ELF-1 (cell line): ENCODE measurements around the gene STUB1.

Experiments
- DNase-seq: peaks from one replicate; pipeline ENCODE4 v3.0.0-alpha.2; 2016; ENCODE audit warnings: low read depth, low spot score

The STUB1 gene

DNA sequence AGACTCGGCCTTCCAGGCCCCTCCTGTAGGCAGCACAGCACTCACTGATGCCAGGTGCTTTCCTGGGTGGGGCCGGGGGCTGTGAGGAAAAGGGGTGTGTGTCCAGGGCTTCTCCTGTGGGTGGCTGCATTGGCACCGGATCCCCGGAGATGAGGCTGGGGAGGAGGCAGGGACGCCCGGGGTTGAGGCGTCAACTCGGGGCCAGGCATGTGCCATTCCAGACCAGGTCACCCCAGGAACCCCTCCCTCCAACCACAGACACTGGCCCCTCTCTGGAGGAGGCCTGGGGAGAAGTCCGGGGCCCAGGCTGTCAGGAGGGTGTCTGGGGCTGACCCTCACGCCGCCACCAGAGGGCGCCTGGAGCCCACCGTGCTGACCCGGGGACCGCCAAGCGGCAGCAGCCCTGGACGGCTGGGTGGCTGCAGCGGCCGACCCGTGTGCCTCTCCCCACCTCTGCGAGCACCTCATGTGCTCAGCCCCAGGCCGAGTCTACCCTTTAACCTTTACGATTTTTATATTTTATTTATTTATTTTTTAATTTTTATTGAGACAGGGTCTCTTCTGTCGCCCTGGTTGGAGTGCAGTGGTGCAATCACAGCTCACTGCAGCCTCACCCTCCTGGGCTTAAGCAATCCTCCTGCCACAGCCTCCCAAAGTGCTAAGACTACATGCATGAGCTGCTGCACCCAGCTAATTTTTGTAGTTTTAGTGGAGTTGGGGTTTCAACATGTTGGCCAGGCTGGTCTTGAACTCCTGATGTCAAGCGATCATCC is 31.5 kb downstream of the STUB1 start:
- DNase-seq = peak; percentile 91

DNA sequence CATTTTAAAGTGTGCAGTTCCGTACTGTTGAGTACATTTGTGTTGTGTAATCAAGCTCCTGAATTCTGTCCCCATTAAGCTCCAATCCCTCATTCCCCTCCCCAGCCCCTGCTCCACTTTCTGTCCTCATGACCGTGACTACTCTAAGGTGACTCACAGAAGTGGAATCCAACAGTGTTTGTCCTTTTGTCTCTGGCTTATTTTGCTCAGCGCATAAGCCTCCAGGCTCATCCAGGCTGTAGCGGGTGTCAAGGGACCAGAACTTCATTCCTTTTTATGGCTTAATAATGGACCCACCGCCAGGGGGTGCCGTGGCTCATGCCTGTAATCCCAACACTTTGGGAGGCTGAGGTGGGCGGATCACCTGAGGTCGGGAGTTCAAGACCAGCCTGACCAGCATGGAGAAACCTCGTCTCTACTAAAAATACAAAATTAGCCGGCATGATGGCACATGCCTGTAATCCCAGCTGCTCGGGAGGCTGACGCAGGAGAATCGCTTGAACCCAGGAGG is 32.6 kb downstream of the STUB1 start:
- peak; percentile 98 for DNase-seq

DNA sequence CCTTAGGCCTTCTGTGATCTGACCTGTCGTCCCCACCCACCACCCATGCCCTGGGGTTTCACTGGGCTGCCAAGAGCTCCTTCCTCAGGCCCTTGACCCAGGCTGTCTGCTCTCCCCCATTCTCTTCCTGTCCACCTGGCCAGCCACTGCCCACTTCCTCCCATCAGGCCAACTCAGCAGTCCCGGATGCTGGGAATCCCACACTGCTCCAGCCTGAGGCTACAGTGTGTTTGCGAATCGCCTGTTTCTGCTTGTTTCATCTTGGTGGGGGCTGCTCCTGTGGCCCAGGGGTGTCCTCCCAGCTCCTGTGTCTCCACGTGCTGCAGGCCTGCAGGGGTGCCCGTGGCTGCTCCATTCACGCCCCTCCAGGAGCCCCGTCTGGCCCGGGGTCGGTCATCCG is 33.9 kb downstream of the STUB1 start:
- peak; percentile 47 for DNase-seq

DNA sequence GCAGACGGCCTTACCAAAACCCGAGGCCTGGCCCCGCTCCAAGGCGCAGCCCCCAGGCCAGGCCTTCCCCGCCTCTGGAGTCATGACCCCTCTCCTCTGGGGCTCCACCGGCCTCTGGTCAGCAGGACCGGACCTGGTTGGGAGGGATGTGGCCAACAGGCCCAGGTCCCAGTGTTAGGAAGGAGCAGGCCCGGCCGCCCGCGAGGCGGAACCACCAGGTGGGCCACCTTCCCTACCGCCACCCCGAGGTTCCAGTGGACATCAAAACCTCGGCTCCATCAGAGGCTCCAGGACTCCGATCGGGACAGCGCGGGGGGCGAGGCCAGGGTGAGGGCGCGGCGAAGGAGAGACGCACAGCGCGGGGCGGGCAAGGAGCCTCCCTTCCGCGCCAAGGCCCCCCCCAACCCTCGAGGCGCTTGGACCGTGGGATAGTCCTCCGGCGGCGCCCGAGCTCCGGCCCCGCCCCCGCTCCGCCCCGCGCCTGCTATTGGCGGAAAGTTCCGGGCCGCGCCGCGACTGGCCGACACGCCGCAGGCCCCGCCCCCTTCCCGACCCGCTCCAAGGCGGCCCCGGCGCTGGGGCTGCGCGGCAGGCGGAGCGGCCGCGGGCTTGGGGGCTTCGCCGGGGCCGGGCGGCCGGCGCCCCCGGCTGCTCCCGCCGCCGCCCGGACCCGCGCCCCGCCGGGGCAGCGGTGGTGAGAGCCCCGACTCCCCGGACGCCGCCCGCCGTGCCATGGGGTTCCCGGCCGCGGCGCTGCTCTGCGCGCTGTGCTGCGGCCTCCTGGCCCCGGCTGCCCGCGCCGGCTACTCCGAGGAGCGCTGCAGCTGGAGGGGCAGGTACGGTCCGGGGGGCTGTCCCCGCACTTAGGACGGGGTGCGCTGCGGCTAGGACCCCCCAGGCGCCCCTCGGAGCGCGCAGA is 34.6 kb downstream of the STUB1 start, which contains the start of gene METRN:
Gene METRN, plus strand, starts transcription at position 561 of the 919 bp plus-strand sequence. Its CDS starts 172 bp downstream, at position 733.
- peak; percentile 79 for DNase-seq

DNA sequence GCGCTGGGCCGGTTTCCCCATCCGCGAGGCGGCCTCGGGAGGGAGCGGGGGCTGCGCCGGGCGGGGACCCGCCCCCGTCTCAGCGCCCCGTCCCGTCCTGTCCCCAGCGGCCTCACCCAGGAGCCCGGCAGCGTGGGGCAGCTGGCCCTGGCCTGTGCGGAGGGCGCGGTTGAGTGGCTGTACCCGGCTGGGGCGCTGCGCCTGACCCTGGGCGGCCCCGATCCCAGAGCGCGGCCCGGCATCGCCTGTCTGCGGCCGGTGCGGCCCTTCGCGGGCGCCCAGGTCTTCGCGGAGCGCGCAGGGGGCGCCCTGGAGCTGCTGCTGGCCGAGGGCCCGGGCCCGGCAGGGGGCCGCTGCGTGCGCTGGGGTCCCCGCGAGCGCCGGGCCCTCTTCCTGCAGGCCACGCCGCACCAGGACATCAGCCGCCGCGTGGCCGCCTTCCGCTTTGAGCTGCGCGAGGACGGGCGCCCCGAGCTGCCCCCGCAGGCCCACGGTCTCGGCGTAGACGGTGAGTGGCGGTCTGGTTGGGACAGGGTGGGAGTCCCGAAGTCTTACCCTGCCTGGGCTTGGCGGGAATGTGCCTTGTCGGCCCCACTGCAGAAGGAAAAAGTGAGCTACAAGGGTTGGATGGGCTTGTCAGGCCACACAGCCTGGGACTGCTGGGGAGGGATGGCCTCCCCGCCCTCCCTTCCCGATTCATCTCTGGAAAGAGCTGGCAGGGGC is 35.4 kb downstream of the STUB1 start:
- DNase-seq = no peak

DNA sequence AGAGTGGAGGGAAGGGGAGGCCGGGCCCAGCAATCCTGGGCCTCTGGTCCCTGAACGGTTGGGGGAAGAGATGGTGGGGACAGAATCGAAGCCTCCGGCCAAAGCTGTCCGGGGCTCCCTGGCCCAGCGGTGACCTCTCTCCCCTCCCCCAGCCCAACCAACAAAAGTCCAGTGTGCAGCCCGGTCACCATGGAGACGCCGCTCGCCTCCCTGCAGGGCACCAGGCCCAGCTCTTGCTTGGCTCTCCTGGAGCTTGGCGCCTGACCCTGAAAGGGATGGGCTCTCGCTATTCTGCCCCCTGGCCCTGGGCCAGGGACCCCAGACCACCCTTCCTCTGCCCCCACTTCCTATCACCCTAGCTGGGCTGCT is 36.0 kb downstream of the STUB1 start:
- peak; percentile 94 for DNase-seq

DNA sequence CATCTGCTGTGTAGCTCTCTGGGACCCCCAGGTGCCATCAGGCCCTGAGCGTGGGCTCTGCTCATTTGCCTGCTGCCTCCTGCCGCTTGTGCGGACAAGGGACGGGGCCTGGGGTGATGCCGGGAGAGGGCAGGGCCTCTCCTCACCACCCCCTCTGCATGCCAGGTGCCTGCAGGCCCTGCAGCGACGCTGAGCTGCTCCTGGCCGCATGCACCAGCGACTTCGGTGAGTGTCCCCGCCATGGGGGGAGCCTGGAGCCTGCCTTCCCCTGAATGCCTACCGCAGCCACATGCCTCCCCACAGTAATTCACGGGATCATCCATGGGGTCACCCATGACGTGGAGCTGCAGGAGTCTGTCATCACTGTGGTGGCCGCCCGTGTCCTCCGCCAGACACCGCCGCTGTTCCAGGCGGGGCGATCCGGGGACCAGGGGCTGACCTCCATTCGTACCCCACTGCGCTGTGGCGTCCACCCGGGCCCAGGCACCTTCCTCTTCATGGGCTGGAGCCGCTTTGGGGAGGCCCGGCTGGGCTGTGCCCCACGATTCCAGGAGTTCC is 36.6 kb downstream of the STUB1 start:
- no peak for DNase-seq

DNA sequence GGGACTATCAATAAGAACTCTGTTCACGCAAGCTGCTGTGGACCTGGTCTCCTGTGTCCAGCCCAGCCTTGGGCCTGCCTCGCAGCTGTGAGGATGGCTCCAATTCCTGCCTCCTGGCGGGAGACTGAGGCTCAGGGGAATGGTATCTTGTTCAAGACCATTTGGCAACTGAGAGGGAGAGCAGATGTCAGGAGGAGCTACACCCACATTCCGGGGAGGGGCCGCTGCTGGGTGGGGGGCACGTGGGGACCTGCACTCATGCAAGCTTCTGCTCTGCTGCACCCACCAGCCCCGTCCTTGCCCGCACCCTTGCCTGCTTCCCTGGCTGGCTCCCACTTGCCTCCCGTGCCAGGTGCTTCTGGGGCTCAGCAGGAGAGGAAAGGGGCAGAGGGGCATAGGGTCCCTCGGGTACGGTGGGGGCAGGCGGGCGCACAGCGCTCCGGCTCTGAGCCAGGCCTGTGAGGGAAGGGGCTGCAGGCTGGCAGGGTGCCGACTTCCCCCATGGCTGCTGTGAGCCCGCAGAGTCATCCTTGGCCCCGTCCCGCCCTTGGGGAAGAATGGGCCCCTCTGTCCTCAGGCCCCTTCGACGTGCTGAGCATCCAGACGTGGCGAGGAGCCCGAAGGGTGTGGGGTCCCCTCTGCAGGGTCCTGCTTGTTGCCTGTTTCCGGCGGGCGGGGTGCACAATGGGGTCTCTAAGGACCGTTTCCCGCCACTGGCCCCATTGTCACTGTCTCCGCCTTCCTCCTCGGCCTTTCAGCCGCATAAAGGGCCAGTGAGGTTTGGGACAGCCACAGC is 37.4 kb downstream of the STUB1 start:
- DNase-seq = no peak

DNA sequence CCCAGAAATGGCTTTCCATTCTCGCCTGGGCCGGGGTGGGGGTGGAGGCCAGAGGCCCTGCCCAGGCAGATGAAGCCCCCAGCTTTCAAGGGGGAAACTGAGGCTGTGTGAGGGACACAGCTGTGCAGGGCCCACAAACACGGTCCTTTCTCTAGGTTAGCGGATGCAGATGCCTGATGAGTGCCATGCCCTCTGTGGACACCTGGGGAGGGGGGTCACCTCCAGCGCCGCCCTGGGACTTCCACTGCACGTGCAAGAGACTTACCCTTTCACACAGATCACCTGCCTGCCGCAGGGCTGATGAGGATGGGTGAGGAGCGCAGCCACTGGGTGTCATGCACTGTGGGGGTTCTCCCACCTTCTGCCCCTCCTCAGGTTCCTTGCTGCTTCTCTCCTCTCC is 38.2 kb downstream of the STUB1 start:
- no peak for DNase-seq

DNA sequence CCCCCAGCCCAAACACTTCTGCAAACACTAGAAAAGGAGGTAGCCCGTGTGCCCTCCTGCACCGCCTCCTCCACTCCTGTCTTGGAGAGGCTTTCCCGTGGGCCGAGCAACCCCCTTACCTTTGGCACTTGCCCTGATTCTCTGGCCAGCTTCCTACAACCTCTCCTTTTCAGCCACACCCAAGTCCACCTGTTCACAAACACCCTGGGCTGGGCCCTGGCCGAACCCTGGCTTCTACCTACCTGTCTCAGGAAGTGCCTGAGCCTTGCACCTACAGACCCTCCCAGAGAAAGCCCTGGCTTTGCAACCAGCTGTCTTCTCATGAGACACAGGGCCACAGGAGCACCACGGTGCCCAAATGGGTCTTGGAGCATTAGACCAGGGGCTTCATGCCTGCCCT is 38.7 kb downstream of the STUB1 start:
- DNase-seq = no peak

DNA sequence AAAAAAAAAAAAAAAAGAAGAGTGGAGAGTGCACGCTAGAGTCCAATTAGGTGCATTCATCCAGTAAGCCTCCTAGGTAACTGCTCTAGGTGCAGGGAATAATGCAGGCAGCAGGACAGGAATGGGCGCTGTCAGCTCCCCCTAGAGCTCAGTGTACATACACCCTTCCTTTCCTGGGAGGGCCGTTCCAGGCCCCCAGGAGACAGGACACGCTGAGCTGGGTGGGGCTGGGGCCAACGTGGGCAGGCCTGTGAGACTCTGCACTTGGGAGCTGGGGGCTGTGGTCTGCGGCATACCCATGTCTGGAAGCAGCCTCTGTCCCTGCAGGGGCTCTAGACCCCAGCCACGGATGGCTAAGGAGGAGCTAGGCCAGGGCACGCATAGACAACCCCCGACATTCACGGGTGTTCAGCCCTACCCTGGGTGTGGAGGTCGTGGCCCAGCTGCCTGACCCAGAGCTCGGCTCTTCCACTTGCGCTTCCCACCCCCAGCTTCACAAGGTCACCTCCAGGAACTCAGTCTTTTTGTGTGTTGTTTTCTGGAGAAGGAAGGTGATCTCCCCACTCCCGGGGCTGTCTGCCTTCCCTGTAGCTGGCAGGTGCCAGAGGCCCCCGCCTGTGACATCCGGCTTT is 39.7 kb downstream of the STUB1 start:
- peak; percentile 43 for DNase-seq

DNA sequence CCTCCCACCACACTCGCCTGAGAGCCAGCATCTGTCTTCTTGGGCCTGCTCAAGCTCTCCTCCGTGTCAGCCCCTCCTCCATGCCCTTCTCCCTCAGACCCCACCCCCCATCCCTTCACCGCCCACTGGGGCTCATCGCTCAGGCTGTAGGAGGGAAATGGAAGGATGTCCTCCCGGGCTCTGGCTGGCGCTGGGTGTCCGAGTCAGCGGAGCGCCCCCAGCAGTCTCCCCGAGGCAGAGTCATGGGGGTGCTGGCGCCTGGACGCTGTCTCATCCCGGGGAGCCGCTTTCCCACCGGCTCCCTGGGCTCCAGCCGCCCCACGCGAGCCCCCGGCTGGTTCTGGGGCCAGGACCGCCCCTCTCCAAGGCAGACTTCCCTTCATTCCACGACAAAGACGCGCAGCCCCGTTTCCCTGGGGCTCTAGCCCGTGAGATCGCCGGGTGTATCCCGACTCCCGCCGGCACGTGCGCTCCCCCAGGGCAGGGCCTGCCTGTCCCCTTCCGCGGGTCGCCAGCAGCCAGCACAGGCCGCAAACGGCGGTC is 40.3 kb downstream of the STUB1 start:
- peak; percentile 76 for DNase-seq

DNA sequence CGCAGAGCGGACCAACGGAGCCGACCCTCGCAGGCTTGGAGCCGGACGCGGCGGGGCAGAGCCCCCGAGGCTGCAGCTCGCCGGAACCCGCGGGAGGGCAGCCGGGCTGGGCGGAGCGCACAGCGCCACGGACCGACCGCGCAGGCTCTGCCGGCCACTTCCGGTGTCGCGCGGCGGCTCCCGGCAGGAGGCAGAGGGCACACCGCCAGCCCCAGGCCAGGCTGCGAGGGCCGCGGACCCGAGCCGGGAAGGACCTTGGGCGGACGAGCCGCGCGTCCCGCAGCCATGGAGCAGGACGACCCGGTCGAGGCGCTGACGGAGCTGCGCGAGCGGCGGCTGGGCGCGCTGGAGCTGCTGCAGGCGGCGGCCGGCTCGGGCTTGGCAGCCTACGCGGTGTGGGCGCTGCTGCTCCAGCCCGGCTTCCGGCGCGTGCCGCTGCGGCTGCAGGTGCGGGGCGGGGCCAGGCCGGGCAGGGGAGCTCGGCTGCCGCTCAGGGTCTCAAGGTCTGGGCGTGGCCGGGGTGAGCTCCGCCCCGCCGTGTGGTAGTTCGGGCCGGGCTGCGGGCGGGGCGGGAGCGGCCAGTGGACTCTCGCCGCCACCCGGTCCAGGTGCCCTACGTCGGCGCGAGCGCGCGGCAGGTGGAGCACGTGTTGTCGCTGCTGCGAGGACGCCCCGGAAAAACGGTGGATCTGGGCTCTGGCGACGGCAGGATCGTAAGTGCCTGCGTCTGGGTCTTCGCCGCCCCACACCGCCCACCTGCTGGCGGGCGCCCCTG is 41.0 kb downstream of the STUB1 start, which contains the start of gene ANTKMT:
Gene ANTKMT, plus strand, starts transcription at position 157 of the 775 bp plus-strand sequence. Its CDS starts 129 bp downstream, at position 286.
- DNase-seq = peak; percentile 96

DNA sequence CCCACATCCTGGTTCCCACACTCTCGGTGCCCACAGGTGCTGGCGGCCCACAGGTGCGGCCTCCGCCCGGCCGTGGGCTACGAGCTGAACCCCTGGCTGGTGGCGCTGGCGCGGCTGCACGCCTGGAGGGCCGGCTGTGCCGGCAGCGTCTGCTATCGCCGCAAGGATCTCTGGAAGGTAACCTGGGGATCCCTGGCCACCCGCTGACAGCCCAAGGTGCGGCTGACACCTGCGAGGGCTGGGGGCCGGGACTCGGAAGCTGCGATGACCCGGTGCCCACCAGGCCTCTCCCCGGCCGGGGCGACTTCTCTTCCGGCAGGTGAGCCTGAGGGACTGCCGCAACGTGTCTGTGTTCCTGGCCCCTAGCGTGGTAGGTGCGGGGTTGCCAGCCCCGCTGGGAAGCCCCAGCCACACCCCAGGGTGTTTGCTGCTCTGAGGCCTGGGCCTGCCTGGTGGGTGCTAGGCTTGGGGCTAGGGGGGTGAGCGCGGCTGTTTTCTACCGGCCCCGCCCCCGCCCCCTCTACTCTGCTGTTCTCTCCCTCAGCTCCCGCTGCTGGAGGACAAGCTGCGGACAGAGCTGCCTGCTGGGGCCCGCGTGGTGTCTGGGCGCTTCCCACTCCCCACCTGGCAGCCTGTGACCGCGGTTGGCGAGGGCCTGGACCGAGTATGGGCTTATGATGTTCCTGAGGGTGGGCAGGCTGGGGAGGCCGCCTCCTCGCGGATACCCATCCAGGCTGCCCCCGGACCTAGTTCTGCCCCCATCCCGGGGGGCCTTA is 41.7 kb downstream of the STUB1 start:
- DNase-seq = no peak

DNA sequence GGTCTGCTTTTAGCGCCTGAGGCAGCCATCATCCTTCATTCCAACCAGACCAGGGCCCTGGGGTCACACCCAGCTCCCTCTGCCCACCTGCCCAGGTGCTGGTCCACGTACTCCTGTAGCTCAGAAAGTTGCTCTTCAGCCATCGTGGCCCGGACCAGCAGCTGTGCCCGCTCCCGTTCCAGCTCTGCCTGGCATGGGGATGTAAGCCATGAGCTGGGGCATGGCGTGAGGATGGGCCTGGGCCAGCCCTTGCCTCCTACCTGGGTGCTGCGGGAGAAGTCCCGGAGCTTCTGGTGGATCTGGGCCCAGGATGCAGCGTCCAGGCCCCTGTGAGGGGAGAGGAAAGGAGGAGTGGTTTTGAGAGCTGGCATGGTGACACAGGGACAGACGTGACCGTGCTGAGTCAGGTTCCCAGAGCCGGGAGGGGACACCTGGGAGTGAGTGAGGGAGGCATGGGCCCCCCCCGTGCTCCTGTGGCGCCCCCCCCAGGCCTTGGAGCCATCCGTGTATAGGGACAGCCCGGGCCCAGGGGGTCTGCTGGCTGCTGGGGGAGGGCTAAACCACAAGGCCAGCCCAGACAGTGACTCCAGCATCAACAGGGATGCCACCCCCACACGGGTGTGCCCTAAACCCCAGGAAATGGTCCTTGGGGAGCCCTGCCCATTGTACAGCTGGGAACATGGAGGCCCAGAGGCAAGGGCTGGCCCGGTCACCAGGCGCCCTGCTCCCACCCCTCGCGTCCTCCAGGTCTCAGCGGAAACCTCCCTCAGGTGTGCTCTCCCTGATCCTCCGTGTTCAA is 42.8 kb downstream of the STUB1 start:
- DNase-seq = no peak

DNA sequence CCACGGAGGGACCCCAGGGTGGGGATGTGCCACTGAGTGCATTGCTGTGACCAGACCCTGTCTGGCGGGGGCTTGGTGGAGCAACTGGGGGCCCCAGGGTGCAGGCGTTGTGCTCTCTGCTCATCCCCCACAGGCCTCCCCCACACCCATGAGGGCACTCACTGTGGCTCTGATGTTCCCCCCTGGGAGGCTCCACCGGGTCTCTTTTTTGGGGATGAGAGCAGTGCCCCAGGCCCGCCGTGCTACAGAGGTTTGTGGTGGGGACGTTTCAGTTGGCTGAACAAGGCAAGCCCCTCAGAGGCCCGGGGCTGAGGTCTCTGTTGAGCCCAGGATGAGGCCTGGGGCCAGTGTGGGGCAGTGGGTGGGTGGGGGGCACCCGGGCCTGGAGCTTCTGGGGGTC is 43.5 kb downstream of the STUB1 start:
- no peak for DNase-seq
